ENCODE measurements around the gene BMP2K.

- TF ChIP-seq CTCF (IDR thresholded peaks at IDR 0.05) (no peak), POLR2A (IDR thresholded peaks at IDR 0.05) (no peak)
Observed at GRCh38 chr4:78737973-78738372, 38.2 kb upstream of the BMP2K start.
